Dermis blood vessel endothelial cell (primary cell): ENCODE data around the gene TAS2R19. TPM values are rescaled to one million over a fixed set of nuclear protein-coding genes. Genes with fewer than 3 reads are reported as not detected.
"Not testable (repeated sequence)": the region's sequence is repeated elsewhere in the genome, so short reads cannot be mapped to it uniquely, and the experiment has no call there.

ENCODE experiments used
- DNase-seq: peaks from one replicate; pipeline ENCODE4 v3.0.0; 2010
- total RNA-seq: library from RNA; depleted of rRNA; stranded (reverse); fragments of >200 nt; gene quantifications from 2 replicates; pipeline ENCODE4 v1.2.3, GENCODE V29; 2014

The TAS2R19 gene, protein sequence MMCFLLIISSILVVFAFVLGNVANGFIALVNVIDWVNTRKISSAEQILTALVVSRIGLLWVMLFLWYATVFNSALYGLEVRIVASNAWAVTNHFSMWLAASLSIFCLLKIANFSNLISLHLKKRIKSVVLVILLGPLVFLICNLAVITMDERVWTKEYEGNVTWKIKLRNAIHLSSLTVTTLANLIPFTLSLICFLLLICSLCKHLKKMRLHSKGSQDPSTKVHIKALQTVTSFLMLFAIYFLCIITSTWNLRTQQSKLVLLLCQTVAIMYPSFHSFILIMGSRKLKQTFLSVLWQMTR
- total RNA-seq = 4.0 and 9.2 TPM in 2 replicates

DNA sequence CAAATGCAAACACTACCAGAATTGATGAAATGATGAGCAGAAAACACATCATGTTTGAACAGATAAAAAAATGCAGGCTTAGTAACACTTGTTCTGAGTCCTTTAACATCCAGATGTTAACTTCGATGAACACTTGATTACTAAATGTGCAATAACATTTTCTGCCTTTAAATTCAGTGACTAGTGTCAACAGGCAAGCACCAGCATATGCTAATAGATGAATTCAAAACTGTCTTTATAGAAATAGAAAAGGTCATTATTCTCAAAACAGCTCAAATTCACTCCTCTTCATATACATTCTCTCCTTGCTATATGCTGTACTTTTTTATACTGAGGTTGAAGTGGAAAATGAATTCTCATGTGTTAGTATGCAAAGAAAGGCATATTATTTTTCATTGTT is at the start of gene TAS2R19:
TSS of gene TAS2R19 (minus strand) at position 101 of the 400 bp plus-strand sequence. CDS start at position 52, 49 bp downstream.
- DNase-seq = no peak

GRCh38 chr12:11071414-11071813 is 49.0 kb upstream of the TAS2R19 start:
- DNase-seq = peak; percentile 21

DNA sequence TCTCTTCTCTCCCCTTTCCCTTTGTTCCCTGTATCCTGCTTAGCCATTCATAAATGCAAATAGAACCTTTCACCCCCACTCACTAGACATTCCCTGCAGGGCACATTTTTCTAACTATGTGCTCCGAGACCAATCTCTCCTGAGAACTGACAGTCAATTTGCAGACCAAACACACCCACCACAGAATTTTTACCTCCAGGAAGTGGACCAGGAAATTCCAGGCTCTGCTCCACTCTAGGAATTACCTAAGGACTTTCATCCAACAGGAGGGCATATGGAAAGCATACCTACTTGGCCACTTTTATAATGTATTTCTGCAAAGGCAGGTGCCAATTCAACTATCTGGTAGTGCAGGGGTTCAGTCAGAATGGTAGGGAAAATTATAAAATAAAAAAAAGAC is 48.6 kb upstream of the TAS2R19 start:
- no peak for DNase-seq

DNA sequence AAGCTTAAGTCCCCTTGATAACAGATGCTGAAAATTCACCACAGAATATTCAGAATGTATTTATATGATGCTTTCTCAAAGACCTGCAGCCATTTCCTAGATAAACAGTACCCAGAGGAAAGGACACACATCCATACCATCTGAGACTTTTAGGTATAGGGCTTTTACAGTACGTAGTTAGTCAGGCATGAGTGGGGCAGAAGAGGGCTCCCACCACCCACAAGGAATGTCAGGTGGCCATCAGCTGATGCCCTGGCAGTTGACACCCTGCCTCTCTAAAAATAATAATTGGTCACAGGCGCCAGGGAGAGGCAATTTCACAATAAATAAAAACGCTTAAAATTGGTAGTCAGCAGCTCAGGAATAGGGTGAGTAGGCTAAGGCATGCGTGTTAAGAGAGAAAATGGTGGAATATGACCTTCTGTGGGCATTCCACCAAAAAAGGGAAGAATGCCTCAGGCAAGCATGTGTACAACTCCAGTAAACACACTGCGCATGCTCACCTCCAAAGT is 47.5 kb upstream of the TAS2R19 start:
- no peak for DNase-seq

- no peak for DNase-seq
Observed at GRCh38 chr12:11067514-11067913, 45.1 kb upstream of the TAS2R19 start.

DNA sequence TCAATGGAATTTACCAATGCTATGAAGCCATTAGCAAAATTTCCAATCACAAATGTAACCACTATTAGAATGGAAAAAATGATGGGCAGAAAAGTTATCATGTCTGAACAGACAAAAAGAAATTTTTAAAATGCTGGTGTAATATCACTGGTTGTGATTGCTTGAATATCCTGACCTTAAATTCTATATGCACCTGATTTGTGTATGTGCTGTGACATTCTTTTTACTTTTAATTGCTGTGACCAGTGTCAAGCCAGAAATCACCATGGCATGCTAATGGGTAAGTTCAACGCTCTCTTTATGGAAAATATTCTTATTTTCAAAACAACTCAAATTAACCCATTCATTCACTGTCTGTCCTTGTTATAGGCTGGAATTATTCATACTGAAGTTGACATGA is 39.8 kb upstream of the TAS2R19 start, which contains the start of gene TAS2R46:
TSS of gene TAS2R46 (minus strand) at position 101 of the 400 bp plus-strand sequence. CDS start at position 101, 0 bp downstream.
- DNase-seq = not testable (repeated sequence)

DNA sequence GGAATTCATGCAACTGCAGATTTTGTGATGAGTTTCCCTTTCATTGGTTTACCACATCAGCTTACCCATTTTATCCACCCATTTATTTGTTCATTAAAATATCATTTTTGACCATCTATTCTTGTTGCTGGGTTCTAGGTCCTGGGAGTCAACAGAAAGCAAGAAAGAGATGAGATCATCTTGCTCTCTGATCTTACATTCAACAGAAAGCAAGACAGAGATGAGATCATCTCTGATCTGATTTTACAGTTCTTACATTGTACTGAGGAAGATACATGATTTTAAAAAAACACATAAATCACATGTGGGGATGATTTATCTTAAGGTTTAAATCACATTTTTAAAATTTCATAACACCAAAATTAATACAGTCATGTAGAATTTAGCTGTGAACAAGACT is 37.4 kb upstream of the TAS2R19 start:
- no peak for DNase-seq

DNA sequence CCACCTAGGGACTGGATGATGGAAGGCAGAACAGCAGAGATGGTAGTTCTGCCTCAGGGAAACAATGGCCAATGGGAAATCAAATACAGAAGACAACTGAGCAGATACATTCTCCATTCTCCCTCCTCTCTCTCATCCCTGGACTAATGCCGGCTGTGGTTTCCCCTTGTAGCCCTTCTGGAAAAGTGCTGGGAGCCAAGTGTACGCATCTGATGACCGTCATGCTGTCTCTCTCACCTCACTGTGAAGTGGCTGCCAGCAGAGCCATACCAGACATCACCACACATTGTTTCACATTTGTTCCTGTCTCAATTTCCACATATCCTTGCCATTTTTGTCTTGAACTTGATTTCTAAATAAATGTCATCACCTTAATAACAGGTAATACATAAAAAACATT is 36.6 kb upstream of the TAS2R19 start:
- DNase-seq = no peak

GRCh38 chr12:11055306-11055705 is 32.9 kb upstream of the TAS2R19 start:
- DNase-seq = no peak

- not testable (repeated sequence) for DNase-seq
Observed at GRCh38 chr12:11049806-11050531, 27.5 kb upstream of the TAS2R19 start.

DNA sequence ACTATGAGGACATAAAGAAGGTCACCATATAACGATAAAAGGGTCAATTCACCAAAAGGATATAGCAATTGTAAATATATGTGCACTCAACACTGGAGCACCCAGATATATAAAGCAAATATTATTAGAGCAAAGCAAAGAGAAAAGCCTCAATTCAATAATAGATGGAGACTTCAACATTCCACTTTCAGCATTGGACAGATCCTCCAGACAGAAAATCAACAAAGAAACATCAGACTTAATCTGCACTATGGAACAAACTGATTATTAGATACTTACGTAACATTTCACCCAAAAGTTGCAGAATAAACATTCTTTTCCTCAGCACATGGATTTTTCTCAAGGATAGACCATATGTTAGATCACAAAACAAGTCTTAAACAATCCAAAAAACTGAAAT is 18.9 kb upstream of the TAS2R19 start:
- DNase-seq = not testable (repeated sequence)

DNA sequence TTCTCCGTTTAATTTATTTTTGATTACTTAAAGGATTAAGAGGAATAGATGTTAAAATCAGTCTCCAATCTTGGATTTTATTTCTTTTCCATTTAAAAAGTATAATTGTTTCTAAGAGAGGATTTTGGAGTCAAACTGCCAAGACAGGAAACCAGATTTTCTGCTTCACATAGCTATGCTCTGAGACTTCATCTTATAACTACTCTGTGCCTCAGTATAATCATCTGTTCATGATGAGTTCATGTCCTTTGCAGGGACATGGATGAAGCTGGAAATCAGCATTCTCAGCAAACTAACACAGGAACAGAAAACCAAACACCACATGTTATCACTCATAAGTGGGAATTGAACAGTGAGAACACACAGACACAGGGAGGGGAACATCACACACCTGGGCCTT is 17.7 kb upstream of the TAS2R19 start:
- DNase-seq = peak; percentile 7

DNA sequence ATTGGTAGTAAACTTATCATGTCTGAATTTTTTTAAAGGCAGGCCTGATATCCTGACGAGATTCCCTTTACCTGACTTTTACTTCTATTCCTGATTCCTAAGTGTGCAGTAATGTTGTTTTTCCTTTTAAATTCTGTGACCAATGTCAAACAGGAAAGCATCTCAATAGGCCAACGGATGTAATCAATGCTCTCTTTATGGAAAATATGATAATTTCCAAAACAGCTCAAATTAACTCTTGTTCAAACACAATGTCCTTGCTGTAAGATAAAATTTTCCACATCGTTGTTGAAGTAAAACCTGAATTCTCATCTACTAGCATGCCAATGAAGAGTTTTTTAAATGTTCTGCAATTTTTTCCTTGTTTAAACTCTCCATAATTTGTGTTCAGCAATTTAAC is 16.8 kb upstream of the TAS2R19 start:
- DNase-seq = peak; percentile 18

DNA sequence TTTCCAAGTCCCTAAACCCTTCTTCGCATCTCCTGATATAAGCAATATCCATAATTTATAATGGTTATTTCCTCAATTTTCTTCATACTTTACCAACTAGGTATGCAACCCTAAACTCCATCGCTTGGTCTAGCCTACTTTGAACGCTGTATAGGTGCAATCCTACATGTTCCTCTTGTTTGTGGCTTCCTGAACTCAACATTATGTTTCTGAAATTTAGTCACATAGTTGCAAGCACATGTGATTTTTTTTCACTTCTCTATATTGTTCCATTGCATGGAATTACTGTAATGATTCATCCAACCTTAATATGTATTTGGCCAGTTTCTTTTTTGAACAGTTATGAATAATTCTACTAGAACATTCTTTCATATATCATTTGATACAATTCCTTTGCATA is 11.5 kb upstream of the TAS2R19 start:
- DNase-seq = not testable (repeated sequence)

GRCh38 chr12:11031307-11031706 is 8.9 kb upstream of the TAS2R19 start, which contains the start of gene TAS2R31:
TAS2R31 (minus strand) TSS chr12:11031407; CDS start chr12:11031335, 72 bp downstream.
- DNase-seq = no peak

- no peak for DNase-seq
Observed at GRCh38 chr12:11026118-11026517, 3.7 kb upstream of the TAS2R19 start.

DNA sequence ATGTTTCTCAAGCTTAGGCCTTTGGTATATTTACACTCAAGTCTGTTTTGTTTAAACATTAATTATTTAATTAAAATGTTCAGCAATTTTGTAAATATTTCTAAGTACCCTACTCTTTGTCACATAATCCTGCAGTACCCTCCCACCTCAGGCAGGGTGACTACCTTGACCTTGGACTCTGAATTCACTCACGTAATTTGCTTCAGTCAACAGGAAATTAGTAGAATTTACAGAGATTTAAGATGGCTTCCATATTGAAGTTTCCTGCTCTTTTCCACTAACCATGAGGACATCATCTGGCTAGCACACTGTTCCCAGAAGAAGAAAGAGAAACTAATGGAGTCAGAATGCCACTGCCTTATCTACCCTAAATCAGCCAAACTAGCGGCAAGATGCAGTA is 967 bp upstream of the TAS2R19 start:
- no peak for DNase-seq

DNA sequence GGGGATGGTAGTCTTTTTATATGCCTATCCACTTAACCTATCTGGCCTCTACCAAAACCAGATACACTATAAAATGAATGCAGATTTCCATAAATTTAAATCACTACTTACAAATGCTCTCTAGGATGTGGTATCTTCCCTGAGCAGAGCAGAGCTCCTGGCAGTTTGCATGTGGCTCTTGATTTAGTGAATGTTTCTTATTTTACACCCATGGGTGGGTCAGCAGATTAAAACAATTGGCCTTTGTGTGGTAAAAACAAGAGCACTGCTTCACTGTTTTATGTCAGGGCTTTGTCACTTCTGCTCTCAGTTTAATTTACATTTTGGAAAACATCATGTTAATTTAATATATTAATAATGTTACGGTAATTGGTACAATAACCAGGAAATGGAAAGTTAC is 5.5 kb downstream of the TAS2R19 start:
- no peak for DNase-seq

DNA sequence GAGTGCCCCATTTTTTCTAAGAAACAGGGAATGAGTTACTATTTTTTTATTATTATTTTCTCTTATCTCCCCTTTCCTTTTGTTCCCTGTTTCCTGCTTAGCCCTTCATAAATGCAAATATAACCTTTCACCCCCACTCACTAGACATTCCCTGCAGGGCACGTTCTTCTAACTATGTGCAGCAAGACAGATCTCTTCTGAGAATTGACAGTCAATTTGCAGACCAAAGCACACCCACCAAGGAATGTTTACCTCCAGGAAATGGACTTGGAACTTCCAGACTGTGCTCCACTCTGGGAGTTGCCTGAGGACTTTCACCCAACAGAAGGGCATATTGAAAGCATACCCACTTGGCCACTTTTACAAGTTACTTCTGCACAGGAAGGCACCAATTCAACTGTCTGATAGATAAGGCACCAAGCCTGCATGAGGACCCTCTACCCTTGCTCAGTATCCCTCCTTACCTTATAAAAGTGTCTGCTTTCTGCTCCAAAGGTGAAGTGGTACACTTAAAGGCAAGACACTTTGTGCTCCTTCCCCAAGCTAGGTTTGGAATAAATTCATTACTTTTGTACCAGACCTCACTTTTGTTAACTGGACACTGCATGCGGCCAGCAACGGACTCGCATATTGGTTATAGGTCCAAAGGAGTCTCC is 6.5 kb downstream of the TAS2R19 start:
- peak; percentile 35 for DNase-seq

- no peak for DNase-seq
Observed at GRCh38 chr12:11014234-11014633, 8.2 kb downstream of the TAS2R19 start.

DNA sequence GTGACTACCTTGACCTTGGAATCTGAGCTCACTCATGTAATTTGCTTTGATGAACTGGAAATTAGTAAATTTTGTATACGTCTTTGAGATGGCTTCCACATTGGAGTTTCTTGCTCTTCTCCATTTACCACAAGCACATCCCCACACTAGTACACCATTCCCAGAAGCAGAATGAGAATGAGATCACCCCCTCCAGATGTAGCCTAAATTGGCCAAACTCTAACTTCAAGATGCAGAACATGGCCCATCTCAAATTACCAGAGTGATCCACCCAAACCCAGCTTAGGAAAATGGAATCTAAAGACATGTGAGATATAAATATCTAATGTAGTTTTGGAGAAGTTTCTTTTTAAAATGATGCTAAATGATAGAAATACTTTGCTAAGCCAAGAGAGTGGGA is 14.8 kb downstream of the TAS2R19 start:
- no peak for DNase-seq

DNA sequence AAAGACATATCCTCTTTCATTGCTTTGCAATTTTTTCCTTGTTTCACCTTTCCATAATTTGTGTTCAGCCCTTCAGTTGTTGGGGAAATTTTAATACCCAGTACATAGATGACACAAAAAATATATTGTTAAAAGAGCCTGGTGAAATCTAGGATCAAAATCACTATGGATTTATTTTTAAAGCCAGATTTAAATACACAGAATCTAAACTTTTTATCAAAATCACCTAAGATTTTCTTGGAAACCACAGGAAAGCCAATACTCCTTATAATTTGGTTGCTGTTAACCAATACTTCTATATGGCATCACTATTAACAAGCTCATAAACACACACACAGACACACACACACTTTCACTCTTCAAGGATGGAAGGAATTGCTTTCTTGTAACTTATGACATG is 24.2 kb downstream of the TAS2R19 start, which contains the start of gene TAS2R20:
TSS of gene TAS2R20 (minus strand) at position 101 of the 400 bp plus-strand sequence. CDS start 429 bp downstream, outside the sequence.
- DNase-seq = no peak

GRCh38 chr12:10994307-10994706 is 28.1 kb downstream of the TAS2R19 start:
- no peak for DNase-seq
